ENCODE data around the gene IL18R1.

Gene IL18R1

DNA sequence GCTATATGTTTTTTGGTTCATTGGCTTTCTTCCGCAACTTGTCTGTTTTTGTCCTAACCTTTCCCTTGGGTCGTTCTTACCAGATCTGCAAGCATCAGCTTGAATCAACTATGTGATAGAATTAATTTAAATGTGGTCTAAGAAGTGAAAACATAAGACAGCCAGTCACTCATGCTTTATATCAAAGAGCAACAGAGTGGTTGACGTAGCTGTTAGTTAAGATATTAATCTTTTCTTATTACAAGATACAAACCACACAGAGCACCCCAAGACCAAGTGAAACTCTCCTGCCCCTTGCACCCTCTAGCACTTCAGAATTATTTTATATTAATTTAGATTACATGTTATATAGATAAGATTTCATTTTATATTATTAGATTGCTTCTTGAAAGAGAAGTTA lies 82.5 kb downstream of the IL18R1 start:
- no peaks in the 10 kb centered on the region for H3K9me2 ChIP-seq (replicated peaks; ENCODE audit: control insufficient read depth, low read length)
- no peaks in the 10 kb centered on the region for H3F3A ChIP-seq (ENCODE audit: control insufficient read depth, insufficient read depth)
- H3K36me3 ChIP-seq (ENCODE audit: control insufficient read depth, low read length): no peaks in the 10 kb centered on the region
- H4K20me1 ChIP-seq (ENCODE audit: control insufficient read depth, insufficient read depth, low read depth, low read length): no peaks in the 10 kb centered on the region
- no peak overlapping the region for H3K4me3 ChIP-seq (ENCODE audit: low read length)
- H3K79me2 ChIP-seq (ENCODE audit: control insufficient read depth, low read length): no peaks in the 10 kb centered on the region
- TF ChIP-seq EZH2phosphoT487 (IDR thresholded peaks at IDR 0.05; ENCODE audit: borderline replicate concordance, low read length) (no peak), CTCF (IDR thresholded peaks at IDR 0.05; ENCODE audit: low read depth, low read length, poor library complexity, severe bottlenecking) (no peak)
- H3K27ac ChIP-seq (ENCODE audit: low read depth, low read length): no peak overlapping the region
- H3K4me1 ChIP-seq (ENCODE audit: control insufficient read depth, low read length): no peaks in the 10 kb centered on the region
- H3K9me3 ChIP-seq (ENCODE audit: control insufficient read depth, insufficient read depth, low read length): no peaks in the 10 kb centered on the region
- H3K27me3 ChIP-seq (ENCODE audit: control insufficient read depth, low read length): no peaks in the 10 kb centered on the region; the same call in 1 of the 2 replicates
- H3K4me2 ChIP-seq (ENCODE audit: low read length): no peak overlapping the region

DNA sequence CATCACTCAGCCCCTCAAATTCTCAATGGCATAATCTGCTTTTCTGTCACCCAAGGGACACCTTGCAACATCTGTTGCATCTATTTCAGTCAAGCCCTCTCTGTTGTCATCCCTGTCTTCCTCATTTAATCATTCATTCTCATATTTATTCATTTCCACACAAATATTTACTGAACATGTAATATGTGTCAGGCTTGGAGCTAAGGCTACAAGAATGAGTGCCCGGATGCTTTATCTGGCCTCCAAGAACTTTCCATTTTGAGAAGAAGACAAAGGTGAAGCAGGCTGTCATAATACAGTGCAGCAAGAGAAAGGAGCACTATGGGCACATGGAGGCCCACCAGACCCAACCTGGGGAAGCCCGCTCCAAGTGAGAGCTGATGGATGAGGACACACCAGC lies 83.0 kb downstream of the IL18R1 start:
- H3F3A ChIP-seq (ENCODE audit: control insufficient read depth, insufficient read depth): no peaks in the 10 kb centered on the region
- H3K4me1 ChIP-seq (ENCODE audit: control insufficient read depth, low read length): no peaks in the 10 kb centered on the region
- H3K27me3 ChIP-seq (ENCODE audit: control insufficient read depth, low read length): no peaks in the 10 kb centered on the region; the same call in 1 of the 2 replicates
- H3K79me2 ChIP-seq (ENCODE audit: control insufficient read depth, low read length): no peaks in the 10 kb centered on the region
- no peak for TF ChIP-seq EZH2phosphoT487 (IDR thresholded peaks at IDR 0.05; ENCODE audit: borderline replicate concordance, low read length)
- TF ChIP-seq CTCF (IDR thresholded peaks at IDR 0.05; ENCODE audit: low read depth, low read length, poor library complexity, severe bottlenecking): no peak
- no peaks in the 10 kb centered on the region for H4K20me1 ChIP-seq (ENCODE audit: control insufficient read depth, insufficient read depth, low read depth, low read length)
- H3K4me3 ChIP-seq (ENCODE audit: low read length): no peak overlapping the region
- no peak overlapping the region for H3K4me2 ChIP-seq (ENCODE audit: low read length)
- no peaks in the 10 kb centered on the region for H3K9me2 ChIP-seq (replicated peaks; ENCODE audit: control insufficient read depth, low read length)
- no peaks in the 10 kb centered on the region for H3K36me3 ChIP-seq (ENCODE audit: control insufficient read depth, low read length)
- H3K27ac ChIP-seq (ENCODE audit: low read depth, low read length): no peak overlapping the region
- H3K9me3 ChIP-seq (ENCODE audit: control insufficient read depth, insufficient read depth, low read length): no peaks in the 10 kb centered on the region

DNA sequence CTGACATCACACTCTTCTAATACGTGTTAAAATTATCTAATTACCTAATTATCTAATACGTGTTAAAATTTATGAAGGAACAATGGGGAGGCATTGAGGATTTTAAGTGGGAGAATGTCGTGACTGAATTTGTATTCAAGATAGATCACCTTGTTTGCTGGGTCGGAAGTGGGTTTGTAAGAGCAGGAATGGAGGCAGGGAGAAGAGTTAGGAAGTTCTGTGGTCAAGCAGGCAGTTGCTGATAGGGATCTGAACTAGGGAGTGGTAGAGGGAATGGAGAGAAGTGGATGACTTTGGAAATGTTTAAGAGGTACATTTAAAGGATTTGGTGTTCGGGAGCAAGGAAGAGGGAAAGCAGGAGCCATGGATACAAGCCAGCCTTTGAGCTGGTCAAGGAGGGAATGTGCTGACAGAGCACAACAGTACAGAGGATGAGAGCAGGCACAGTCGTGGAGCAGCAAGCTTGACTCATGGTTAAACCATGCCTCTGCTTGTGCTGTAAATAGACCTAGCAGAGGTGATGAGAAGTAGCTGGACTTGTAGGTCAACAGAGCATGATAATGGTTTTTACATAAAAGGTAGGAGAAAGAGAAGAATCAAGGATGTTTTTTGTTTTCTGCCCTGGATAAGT lies 83.6 kb downstream of the IL18R1 start:
- no peak for TF ChIP-seq CTCF (IDR thresholded peaks at IDR 0.05; ENCODE audit: low read depth, low read length, poor library complexity, severe bottlenecking)
- no peak for TF ChIP-seq EZH2phosphoT487 (IDR thresholded peaks at IDR 0.05; ENCODE audit: borderline replicate concordance, low read length)
- H4K20me1 ChIP-seq (ENCODE audit: control insufficient read depth, insufficient read depth, low read depth, low read length): no peaks in the 10 kb centered on the region
- no peaks in the 10 kb centered on the region for H3K9me2 ChIP-seq (replicated peaks; ENCODE audit: control insufficient read depth, low read length)
- H3K27ac ChIP-seq (ENCODE audit: low read depth, low read length): no peak overlapping the region
- no peaks in the 10 kb centered on the region for H3K36me3 ChIP-seq (ENCODE audit: control insufficient read depth, low read length)
- no peaks in the 10 kb centered on the region for H3K79me2 ChIP-seq (ENCODE audit: control insufficient read depth, low read length)
- no peaks in the 10 kb centered on the region; the same call in 1 of the 2 replicates for H3K27me3 ChIP-seq (ENCODE audit: control insufficient read depth, low read length)
- H3K9me3 ChIP-seq (ENCODE audit: control insufficient read depth, insufficient read depth, low read length): no peaks in the 10 kb centered on the region
- H3K4me2 ChIP-seq (ENCODE audit: low read length): no peak overlapping the region
- no peaks in the 10 kb centered on the region for H3K4me1 ChIP-seq (ENCODE audit: control insufficient read depth, low read length)
- H3K4me3 ChIP-seq (ENCODE audit: low read length): no peak overlapping the region
- H3F3A ChIP-seq (ENCODE audit: control insufficient read depth, insufficient read depth): no peaks in the 10 kb centered on the region
